GM12878 (cell line): ENCODE results near the gene FREY1. TPM values are rescaled to one million over a fixed set of nuclear protein-coding genes. Genes with fewer than 3 reads are reported as not detected.

Source experiments
- CBX3 ChIP-seq: fragments of 200-600 bp; sonication (generic); IDR thresholded peaks from 2 replicates; pipeline ENCODE4 v1.6.1; 2016; ENCODE audit warnings: low read depth, borderline replicate concordance
- CBX5 ChIP-seq: sonication (generic); IDR thresholded peaks from 2 replicates; pipeline ENCODE4 v1.6.1; 2016; ENCODE audit warnings: low read depth, moderate library complexity, mild to moderate bottlenecking, inconsistent platforms
- CHD1 ChIP-seq: IDR thresholded peaks from 2 replicates; pipeline ENCODE4 v1.6.1; 2012; ENCODE audit warnings: low read depth, low read length, improper control_type of control experiment
- HDGF ChIP-seq: fragments of 450-650 bp; IDR thresholded peaks from 2 replicates; pipeline ENCODE4 v1.6.1; 2016; ENCODE audit warnings: antibody characterized with exemption
- MEF2A ChIP-seq: IDR thresholded peaks from 2 replicates; pipeline ENCODE4 v1.6.1; 2011; ENCODE audit warnings: low read depth, mild to moderate bottlenecking, low read length, moderate library complexity; ENCODE audit not compliant: insufficient read depth
- NFXL1 ChIP-seq: fragments of 450-650 bp; IDR thresholded peaks from 2 replicates; pipeline ENCODE4 v1.6.1; 2017; ENCODE audit warnings: antibody characterized with exemption, mild to moderate bottlenecking, borderline replicate concordance
- NR2C1 ChIP-seq: fragments of 450-650 bp; IDR thresholded peaks from 2 replicates; pipeline ENCODE4 v1.6.1; 2017; ENCODE audit warnings: antibody characterized with exemption, mild to moderate bottlenecking, moderate library complexity
- SREBF1 ChIP-seq: IDR thresholded peaks from 2 replicates; pipeline ENCODE4 v1.6.1; 2012; ENCODE audit warnings: mild to moderate bottlenecking, low read length
- SRF ChIP-seq, 2 experiments: IDR thresholded peaks; 2 replicates each; pipeline ENCODE4 v1.6.1; 2011; ENCODE audit warnings: low read depth in 2 of 2, low read length in 2 of 2, mild to moderate bottlenecking in 1 of 2, moderate library complexity in 1 of 2
- SUZ12 ChIP-seq: fragments of 200-600 bp; sonication (generic); IDR thresholded peaks from one replicate; pipeline ENCODE4 v1.6.1; 2018; ENCODE audit warnings: antibody characterized with exemption, mild to moderate bottlenecking; ENCODE audit not compliant: unreplicated experiment
- polyA plus RNA-seq, 11 experiments: library from polyadenylated mRNA; depleted of rRNA in 4 of 11; unstranded in 6 of 11; stranded (reverse) in 5 of 11; fragments of >200 nt; fragmentation: Nextera tagmentation in 4 of 11; fragmentation: Illumina TruSeq in 1 of 11; extraction: Ambion mirVana in 4 of 11; extraction: Trizol in 1 of 11; gene quantifications; 1 replicate in 1 of 11; 2 replicates in 10 of 11; pipeline versions ENCODE4 v1.2.1 to v1.2.3, GENCODE V29; 2011 to 2016; ENCODE audit warnings: inconsistent platforms in 2 of 11, missing spikeins in 2 of 11, low read depth in 1 of 11
- total RNA-seq, 4 experiments: library from RNA; depleted of rRNA in 3 of 4; stranded (reverse); fragments of >200 nt in 3 of 4; fragmentation: Illumina TruSeq in 1 of 4; extraction: Trizol in 1 of 4; gene quantifications; 2 replicates each; pipeline versions ENCODE4 v1.2.1 to v1.2.3, GENCODE V29; 2013 to 2021
- TF ChIP-seq, protein P1 (sequence below): fragments of 450-650 bp; IDR thresholded peaks from 2 replicates; pipeline ENCODE4 v1.6.1; 2017; ENCODE audit warnings: mild to moderate bottlenecking, low read depth, inconsistent platforms; ENCODE audit not compliant: poor library complexity, severe bottlenecking
- TF ChIP-seq, protein P2 (sequence below): fragments of 450-650 bp; formaldehyde crosslinking; IDR thresholded peaks from 2 replicates; pipeline ENCODE4 v1.4.0; 2020; ENCODE audit warnings: mild to moderate bottlenecking, moderate library complexity
- TF ChIP-seq, protein P3 (sequence below): IDR thresholded peaks from 2 replicates; pipeline ENCODE4 v1.6.1; 2012; ENCODE audit warnings: low read depth, low read length, improper control_type of control experiment
- TF ChIP-seq, protein P4 (sequence below): fragments of 450-650 bp; IDR thresholded peaks from 2 replicates; pipeline ENCODE4 v1.6.1; 2014; ENCODE audit warnings: mild to moderate bottlenecking
- TF ChIP-seq, protein P5 (sequence below): IDR thresholded peaks from 2 replicates; pipeline ENCODE4 v1.6.1; 2011; ENCODE audit warnings: mild to moderate bottlenecking, low read depth, low read length, moderate library complexity; ENCODE audit not compliant: insufficient replicate concordance
- TF ChIP-seq, protein P6 (sequence below): IDR thresholded peaks from 2 replicates; pipeline ENCODE4 v1.6.1; 2012; ENCODE audit warnings: low read length, inconsistent platforms
- TF ChIP-seq, protein P7 (sequence below), 3 experiments: IDR thresholded peaks in 2 of 3; conservative IDR thresholded peaks in 1 of 3; 2 replicates each; pipeline ENCODE4 v1.5.1; 2011; ENCODE audit warnings: low read depth in 3 of 3, low read length in 3 of 3, mild to moderate bottlenecking in 3 of 3, control low read depth in 2 of 3, moderate library complexity in 2 of 3, inconsistent platforms in 1 of 3, mixed read lengths in 1 of 3; ENCODE audit not compliant: control insufficient read depth in 2 of 3, insufficient read depth in 1 of 3; ENCODE audit errors: extremely low read depth in 1 of 3

The FREY1 gene
- total and polyA plus RNA-seq, 10 of the 15 experiments (the other 5 are each of a cell fraction or from before 2014, with no cell fraction given) = 0.13 to 1.7 (median 0.39) TPM; not detected in 3

DNA sequence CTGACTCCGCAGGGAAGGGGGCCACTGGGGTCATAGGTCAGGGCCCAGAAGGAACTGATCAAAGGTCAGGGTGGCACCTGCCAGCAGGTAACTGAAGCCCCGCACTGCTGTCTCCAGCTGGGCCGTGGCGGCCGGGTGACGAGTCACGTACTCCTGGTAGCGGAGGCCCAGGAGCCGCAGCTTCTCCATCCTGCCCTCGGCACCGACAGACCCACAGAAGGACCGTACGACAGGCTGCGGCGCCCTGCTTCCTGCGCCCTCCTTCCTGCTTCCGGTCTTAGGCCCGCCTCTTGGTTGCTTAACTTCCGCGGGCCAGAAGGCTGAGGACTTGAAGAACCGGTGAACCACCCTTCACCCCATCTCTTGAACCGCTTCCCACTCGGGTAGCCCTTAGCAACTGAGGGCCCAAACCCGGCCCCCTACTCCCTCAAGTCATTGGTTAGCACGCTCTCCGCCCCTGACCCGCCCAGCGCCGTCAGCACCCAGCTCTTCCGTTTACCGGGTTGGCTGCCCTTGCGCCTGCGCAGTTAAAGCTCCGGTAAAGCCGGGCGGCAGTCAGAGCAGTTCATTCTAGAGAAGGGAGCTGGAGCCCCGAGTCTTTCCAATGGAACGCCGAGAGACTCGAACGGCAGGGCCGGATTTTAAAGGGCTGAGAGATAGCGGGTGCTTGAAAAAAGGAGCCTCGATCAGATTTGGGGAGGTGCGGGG is 10.7 kb upstream of the FREY1 start, which contains the start of gene PEX16 (continued):
- TF ChIP-seq, protein P1, sequence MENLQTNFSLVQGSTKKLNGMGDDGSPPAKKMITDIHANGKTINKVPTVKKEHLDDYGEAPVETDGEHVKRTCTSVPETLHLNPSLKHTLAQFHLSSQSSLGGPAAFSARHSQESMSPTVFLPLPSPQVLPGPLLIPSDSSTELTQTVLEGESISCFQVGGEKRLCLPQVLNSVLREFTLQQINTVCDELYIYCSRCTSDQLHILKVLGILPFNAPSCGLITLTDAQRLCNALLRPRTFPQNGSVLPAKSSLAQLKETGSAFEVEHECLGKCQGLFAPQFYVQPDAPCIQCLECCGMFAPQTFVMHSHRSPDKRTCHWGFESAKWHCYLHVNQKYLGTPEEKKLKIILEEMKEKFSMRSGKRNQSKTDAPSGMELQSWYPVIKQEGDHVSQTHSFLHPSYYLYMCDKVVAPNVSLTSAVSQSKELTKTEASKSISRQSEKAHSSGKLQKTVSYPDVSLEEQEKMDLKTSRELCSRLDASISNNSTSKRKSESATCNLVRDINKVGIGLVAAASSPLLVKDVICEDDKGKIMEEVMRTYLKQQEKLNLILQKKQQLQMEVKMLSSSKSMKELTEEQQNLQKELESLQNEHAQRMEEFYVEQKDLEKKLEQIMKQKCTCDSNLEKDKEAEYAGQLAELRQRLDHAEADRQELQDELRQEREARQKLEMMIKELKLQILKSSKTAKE = no peak
- TF ChIP-seq, protein P2, sequence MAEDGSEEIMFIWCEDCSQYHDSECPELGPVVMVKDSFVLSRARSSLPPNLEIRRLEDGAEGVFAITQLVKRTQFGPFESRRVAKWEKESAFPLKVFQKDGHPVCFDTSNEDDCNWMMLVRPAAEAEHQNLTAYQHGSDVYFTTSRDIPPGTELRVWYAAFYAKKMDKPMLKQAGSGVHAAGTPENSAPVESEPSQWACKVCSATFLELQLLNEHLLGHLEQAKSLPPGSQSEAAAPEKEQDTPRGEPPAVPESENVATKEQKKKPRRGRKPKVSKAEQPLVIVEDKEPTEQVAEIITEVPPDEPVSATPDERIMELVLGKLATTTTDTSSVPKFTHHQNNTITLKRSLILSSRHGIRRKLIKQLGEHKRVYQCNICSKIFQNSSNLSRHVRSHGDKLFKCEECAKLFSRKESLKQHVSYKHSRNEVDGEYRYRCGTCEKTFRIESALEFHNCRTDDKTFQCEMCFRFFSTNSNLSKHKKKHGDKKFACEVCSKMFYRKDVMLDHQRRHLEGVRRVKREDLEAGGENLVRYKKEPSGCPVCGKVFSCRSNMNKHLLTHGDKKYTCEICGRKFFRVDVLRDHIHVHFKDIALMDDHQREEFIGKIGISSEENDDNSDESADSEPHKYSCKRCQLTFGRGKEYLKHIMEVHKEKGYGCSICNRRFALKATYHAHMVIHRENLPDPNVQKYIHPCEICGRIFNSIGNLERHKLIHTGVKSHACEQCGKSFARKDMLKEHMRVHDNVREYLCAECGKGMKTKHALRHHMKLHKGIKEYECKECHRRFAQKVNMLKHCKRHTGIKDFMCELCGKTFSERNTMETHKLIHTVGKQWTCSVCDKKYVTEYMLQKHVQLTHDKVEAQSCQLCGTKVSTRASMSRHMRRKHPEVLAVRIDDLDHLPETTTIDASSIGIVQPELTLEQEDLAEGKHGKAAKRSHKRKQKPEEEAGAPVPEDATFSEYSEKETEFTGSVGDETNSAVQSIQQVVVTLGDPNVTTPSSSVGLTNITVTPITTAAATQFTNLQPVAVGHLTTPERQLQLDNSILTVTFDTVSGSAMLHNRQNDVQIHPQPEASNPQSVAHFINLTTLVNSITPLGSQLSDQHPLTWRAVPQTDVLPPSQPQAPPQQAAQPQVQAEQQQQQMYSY (CRISPR knock-in tag) = no peak
- TF ChIP-seq, protein P3, sequence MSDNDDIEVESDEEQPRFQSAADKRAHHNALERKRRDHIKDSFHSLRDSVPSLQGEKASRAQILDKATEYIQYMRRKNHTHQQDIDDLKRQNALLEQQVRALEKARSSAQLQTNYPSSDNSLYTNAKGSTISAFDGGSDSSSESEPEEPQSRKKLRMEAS = no peak
- peak; percentile 91 for TF ChIP-seq NR2C1
- TF ChIP-seq CBX5 = no peak
- TF ChIP-seq, protein P4, sequence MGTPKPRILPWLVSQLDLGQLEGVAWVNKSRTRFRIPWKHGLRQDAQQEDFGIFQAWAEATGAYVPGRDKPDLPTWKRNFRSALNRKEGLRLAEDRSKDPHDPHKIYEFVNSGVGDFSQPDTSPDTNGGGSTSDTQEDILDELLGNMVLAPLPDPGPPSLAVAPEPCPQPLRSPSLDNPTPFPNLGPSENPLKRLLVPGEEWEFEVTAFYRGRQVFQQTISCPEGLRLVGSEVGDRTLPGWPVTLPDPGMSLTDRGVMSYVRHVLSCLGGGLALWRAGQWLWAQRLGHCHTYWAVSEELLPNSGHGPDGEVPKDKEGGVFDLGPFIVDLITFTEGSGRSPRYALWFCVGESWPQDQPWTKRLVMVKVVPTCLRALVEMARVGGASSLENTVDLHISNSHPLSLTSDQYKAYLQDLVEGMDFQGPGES = no peak
- peak; percentile 74; the same call in 1 of the 2 replicates for TF ChIP-seq HDGF
- no peak for TF ChIP-seq CHD1
- TF ChIP-seq, protein P5, sequence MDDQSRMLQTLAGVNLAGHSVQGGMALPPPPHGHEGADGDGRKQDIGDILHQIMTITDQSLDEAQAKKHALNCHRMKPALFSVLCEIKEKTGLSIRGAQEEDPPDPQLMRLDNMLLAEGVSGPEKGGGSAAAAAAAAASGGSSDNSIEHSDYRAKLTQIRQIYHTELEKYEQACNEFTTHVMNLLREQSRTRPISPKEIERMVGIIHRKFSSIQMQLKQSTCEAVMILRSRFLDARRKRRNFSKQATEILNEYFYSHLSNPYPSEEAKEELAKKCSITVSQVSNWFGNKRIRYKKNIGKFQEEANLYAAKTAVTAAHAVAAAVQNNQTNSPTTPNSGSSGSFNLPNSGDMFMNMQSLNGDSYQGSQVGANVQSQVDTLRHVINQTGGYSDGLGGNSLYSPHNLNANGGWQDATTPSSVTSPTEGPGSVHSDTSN = no peak
- TF ChIP-seq SREBF1 = no peak
- no peak for TF ChIP-seq MEF2A
- TF ChIP-seq SRF (IDR thresholded peaks at IDR 0.05; ENCODE audit: low read depth in 2 of 2, low read length in 2 of 2) = peak; percentile 78 to 99
- TF ChIP-seq, protein P6, sequence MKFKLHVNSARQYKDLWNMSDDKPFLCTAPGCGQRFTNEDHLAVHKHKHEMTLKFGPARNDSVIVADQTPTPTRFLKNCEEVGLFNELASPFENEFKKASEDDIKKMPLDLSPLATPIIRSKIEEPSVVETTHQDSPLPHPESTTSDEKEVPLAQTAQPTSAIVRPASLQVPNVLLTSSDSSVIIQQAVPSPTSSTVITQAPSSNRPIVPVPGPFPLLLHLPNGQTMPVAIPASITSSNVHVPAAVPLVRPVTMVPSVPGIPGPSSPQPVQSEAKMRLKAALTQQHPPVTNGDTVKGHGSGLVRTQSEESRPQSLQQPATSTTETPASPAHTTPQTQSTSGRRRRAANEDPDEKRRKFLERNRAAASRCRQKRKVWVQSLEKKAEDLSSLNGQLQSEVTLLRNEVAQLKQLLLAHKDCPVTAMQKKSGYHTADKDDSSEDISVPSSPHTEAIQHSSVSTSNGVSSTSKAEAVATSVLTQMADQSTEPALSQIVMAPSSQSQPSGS = no peak
- TF ChIP-seq, protein P7, sequence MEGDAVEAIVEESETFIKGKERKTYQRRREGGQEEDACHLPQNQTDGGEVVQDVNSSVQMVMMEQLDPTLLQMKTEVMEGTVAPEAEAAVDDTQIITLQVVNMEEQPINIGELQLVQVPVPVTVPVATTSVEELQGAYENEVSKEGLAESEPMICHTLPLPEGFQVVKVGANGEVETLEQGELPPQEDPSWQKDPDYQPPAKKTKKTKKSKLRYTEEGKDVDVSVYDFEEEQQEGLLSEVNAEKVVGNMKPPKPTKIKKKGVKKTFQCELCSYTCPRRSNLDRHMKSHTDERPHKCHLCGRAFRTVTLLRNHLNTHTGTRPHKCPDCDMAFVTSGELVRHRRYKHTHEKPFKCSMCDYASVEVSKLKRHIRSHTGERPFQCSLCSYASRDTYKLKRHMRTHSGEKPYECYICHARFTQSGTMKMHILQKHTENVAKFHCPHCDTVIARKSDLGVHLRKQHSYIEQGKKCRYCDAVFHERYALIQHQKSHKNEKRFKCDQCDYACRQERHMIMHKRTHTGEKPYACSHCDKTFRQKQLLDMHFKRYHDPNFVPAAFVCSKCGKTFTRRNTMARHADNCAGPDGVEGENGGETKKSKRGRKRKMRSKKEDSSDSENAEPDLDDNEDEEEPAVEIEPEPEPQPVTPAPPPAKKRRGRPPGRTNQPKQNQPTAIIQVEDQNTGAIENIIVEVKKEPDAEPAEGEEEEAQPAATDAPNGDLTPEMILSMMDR (IDR thresholded peaks at IDR 0.05 in 2 of 3, conservative IDR thresholded peaks at IDR 0.05 in 1 of 3; ENCODE audit: control insufficient read depth in 2 of 3, extremely low read depth in 1 of 3, insufficient read depth in 1 of 3, low read depth in 3 of 3, low read length in 3 of 3) = no peak
- no peak for TF ChIP-seq CBX3
- TF ChIP-seq NFXL1 = no peak
- no peak for TF ChIP-seq SUZ12
